ENCODE measurements around the gene IGHMBP2. TPM values are rescaled to one million over a fixed set of nuclear protein-coding genes. Genes with fewer than 3 reads are reported as not detected.

The IGHMBP2 gene
- total RNA-seq, 1 experiment from 2014 or later = 48.7 TPM

DNA sequence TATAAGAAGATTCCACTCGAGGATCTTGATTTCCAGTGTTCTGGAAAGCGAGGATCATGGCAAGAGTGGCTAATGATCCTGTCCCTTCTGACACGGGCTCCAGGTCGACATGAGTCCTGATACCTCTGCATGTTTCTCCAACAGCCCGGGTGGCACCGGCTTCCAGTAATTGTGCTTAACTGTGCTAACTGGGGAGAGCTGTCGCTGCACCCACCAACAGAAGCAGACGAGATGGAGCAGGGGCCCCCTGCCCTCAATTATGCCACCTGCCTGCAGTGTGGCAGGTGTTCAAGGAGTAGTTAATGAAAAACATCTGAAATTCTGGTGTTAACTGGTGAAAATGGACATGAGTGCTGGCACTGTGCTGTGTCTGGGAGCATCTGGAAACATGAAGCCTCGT lies 6.2 kb upstream of the IGHMBP2 start:
- intact Hi-C loops (cut with micrococcal nuclease; ENCODE audit: unreplicated experiment) = loop anchor here (10.0 kb wide), 1 partner anchor 263 kb away; no protein-coding TSS in a partner anchor
- H3K36me3 ChIP-seq (ENCODE audit: insufficient read depth, low read length, poor library complexity, severe bottlenecking) = peaks cover 72% of the 10 kb centered on the region
- H3K9me3 ChIP-seq (ENCODE audit: low read depth, low read length, poor library complexity, severe bottlenecking) = no peaks in the 10 kb centered on the region
- BruUV-seq (replicated peaks) = no TSS peak
- no peak for DNase-seq (ENCODE audit: low spot score)
- TF ChIP-seq CTCF (conservative IDR thresholded peaks at IDR 0.05; ENCODE audit: low read depth, low read length) (no peak), EZH2 (IDR thresholded peaks at IDR 0.05; ENCODE audit: borderline replicate concordance, low read depth, low read length, poor library complexity, severe bottlenecking) (no peak)
- CTCF ChIA-PET = no interaction called here
- no peak overlapping the region for H3K27ac ChIP-seq (ENCODE audit: low read depth, low read length, poor library complexity, severe bottlenecking)
- POLR2A ChIA-PET (ENCODE audit: low non-redundant PET) = no interaction called here
- H3K4me1 ChIP-seq (ENCODE audit: insufficient read depth, low read length, poor library complexity, severe bottlenecking) = peaks cover 7% of the 10 kb centered on the region
- no peak overlapping the region for H3K4me3 ChIP-seq (ENCODE audit: low read depth, low read length, poor library complexity, severe bottlenecking)
- H3K27me3 ChIP-seq (replicated peaks; ENCODE audit: insufficient read depth, low read depth, low read length, poor library complexity) = no peaks in the 10 kb centered on the region

- no TSS peak for BruUV-seq (replicated peaks)
Measured at GRCh38 chr11:68900835-68901381, 2.8 kb upstream of the IGHMBP2 start.

DNA sequence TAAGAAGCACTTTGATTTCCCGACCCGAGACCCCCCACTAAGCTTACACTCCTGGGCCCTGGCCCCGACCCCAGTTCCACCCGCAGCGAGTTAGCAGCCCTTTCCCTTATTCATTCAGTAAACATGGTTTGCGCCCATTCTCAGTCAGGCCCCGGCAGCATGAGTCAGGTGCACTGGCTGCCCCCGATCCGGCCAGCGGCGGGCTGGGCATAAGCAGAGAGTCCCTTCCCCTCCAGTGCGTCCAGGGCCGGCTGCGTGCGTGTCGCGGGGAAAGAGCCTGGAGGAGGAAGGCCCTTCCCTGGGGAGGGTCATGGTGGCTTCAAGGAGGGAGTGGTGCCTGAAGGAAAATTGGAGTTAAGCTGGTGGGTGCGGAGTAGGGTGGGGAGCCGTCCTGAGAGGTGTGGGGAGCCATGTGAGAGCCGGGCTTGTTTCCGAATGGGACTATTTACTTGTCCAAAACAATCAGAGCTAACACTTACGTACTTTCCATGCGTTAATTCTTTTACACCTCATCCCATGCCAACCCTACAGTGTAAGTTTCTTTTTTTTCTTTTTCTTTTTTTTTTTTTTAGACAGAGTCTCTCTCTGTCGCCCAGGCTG lies 657 bp downstream of the IGHMBP2 start:
- no TSS peak for BruUV-seq (replicated peaks)
- CTCF ChIA-PET = no interaction called here

More at GRCh38 chr11:68900835-68901381, 2.8 kb upstream of the IGHMBP2 start:
- Histone ChIP-seq H3K27ac (ENCODE audit: low read depth, low read length, poor library complexity, severe bottlenecking) (no peak overlapping the region), H3K27me3 (replicated peaks; ENCODE audit: insufficient read depth, low read depth, low read length, poor library complexity) (no peaks in the 10 kb centered on the region), H3K9me3 (ENCODE audit: low read depth, low read length, poor library complexity, severe bottlenecking) (no peaks in the 10 kb centered on the region), H3K36me3 (ENCODE audit: insufficient read depth, low read length, poor library complexity, severe bottlenecking) (peaks cover 44% of the 10 kb centered on the region), H3K4me3 (ENCODE audit: low read depth, low read length, poor library complexity, severe bottlenecking) (no peak overlapping the region), H3K4me1 (ENCODE audit: insufficient read depth, low read length, poor library complexity, severe bottlenecking) (peaks cover 22% of the 10 kb centered on the region)
- DNase-seq (ENCODE audit: low spot score) = no peak
- TF ChIP-seq EZH2 (IDR thresholded peaks at IDR 0.05; ENCODE audit: borderline replicate concordance, low read depth, low read length, poor library complexity, severe bottlenecking) = no peak
- TF ChIP-seq CTCF (conservative IDR thresholded peaks at IDR 0.05; ENCODE audit: low read depth, low read length) = no peak
- POLR2A ChIA-PET (ENCODE audit: low non-redundant PET) = no interaction called here
- intact Hi-C loops (cut with micrococcal nuclease; ENCODE audit: unreplicated experiment) = no loop called here
- CTCF ChIA-PET = no interaction called here

More for the DNA sequence above, 657 bp downstream of the IGHMBP2 start:
- POLR2A ChIA-PET (ENCODE audit: low non-redundant PET) = no interaction called here
- peak overlapping the region; percentile 92 for H3K27ac ChIP-seq (ENCODE audit: low read depth, low read length, poor library complexity, severe bottlenecking)
- H3K27me3 ChIP-seq (replicated peaks; ENCODE audit: insufficient read depth, low read depth, low read length, poor library complexity) = no peaks in the 10 kb centered on the region
- peaks cover 22% of the 10 kb centered on the region for H3K4me1 ChIP-seq (ENCODE audit: insufficient read depth, low read length, poor library complexity, severe bottlenecking)
- peak; percentile 36 for DNase-seq (ENCODE audit: low spot score)
- TF ChIP-seq CTCF (conservative IDR thresholded peaks at IDR 0.05; ENCODE audit: low read depth, low read length) (no peak), EZH2 (IDR thresholded peaks at IDR 0.05; ENCODE audit: borderline replicate concordance, low read depth, low read length, poor library complexity, severe bottlenecking) (no peak)
- peaks cover 39% of the 10 kb centered on the region for H3K36me3 ChIP-seq (ENCODE audit: insufficient read depth, low read length, poor library complexity, severe bottlenecking)
- no peaks in the 10 kb centered on the region for H3K9me3 ChIP-seq (ENCODE audit: low read depth, low read length, poor library complexity, severe bottlenecking)
- intact Hi-C loops (cut with micrococcal nuclease; ENCODE audit: unreplicated experiment) = no loop called here
- peak overlapping the region; percentile 93 for H3K4me3 ChIP-seq (ENCODE audit: low read depth, low read length, poor library complexity, severe bottlenecking)
